HepG2 (cell line): ENCODE results near the gene PRXL2B. TPM values are rescaled to one million over a fixed set of nuclear protein-coding genes. Genes with fewer than 3 reads are reported as not detected.

Experiments used
- CTCF ChIP-seq: sonication (generic); formaldehyde crosslinking; IDR thresholded peaks from 2 replicates; pipeline ENCODE4 v1.5.0; 2020; ENCODE audit warnings: mild to moderate bottlenecking, missing genetic modification reagents, moderate library complexity
- E2F5 ChIP-seq: sonication (generic); formaldehyde crosslinking; conservative IDR thresholded peaks from 2 replicates; pipeline ENCODE4 v1.4.0; 2020; ENCODE audit warnings: missing genetic modification reagents
- EP300 ChIP-seq, 3 experiments: sonication (generic) in 1 of 3; formaldehyde crosslinking in 1 of 3; IDR thresholded peaks; 2 replicates each; pipeline versions ENCODE4 v1.5.1 to v1.6.1; 2011 to 2020; ENCODE audit warnings: low read depth in 2 of 3, low read length in 2 of 3, borderline replicate concordance in 1 of 3, improper control_type of control experiment in 1 of 3, mild to moderate bottlenecking in 1 of 3, missing genetic modification reagents in 1 of 3, moderate library complexity in 1 of 3
- FOSL2 ChIP-seq: sonication (generic); formaldehyde crosslinking; IDR thresholded peaks from 2 replicates; pipeline ENCODE4 v1.4.0; 2020; ENCODE audit warnings: missing genetic modification reagents
- FOXM1 ChIP-seq: sonication (generic); formaldehyde crosslinking; IDR thresholded peaks from 2 replicates; pipeline ENCODE4 v1.5.0; 2020; ENCODE audit warnings: missing genetic modification reagents
- GFI1 ChIP-seq: sonication (generic); formaldehyde crosslinking; IDR thresholded peaks from 2 replicates; pipeline ENCODE4 v1.5.0; 2020; ENCODE audit warnings: missing genetic modification reagents, mild to moderate bottlenecking, borderline replicate concordance
- HNRNPK ChIP-seq: fragments of 200-400 bp; formaldehyde crosslinking; IDR thresholded peaks from 2 replicates; pipeline ENCODE4 v1.6.1; 2018; ENCODE audit warnings: low read length, low read depth, moderate library complexity, mild to moderate bottlenecking; ENCODE audit not compliant: poor library complexity, severe bottlenecking
- HNRNPUL1 ChIP-seq: fragments of 200-400 bp; formaldehyde crosslinking; IDR thresholded peaks from 2 replicates; pipeline ENCODE4 v1.6.1; 2017; ENCODE audit warnings: low read depth, mild to moderate bottlenecking, low read length, moderate library complexity
- HOXA7 ChIP-seq: sonication (generic); formaldehyde crosslinking; IDR thresholded peaks from 2 replicates; pipeline ENCODE4 v1.8.1; 2022; ENCODE audit warnings: mild to moderate bottlenecking, missing genetic modification reagents, moderate library complexity
- KDM4B ChIP-seq: sonication (generic); formaldehyde crosslinking; IDR thresholded peaks from 2 replicates; pipeline ENCODE4 v1.4.0; 2020; ENCODE audit warnings: missing genetic modification reagents
- MED13 ChIP-seq: sonication (generic); formaldehyde crosslinking; IDR thresholded peaks from 2 replicates; pipeline ENCODE4 v1.5.0; 2020; ENCODE audit warnings: missing genetic modification reagents
- MNT ChIP-seq: fragments of 450-650 bp; IDR thresholded peaks from 2 replicates; pipeline ENCODE4 v1.6.1; 2016
- NR2F1 ChIP-seq, 2 experiments: fragments of 450-650 bp in 1 of 2; formaldehyde crosslinking in 1 of 2; IDR thresholded peaks; 2 replicates each; pipeline versions ENCODE4 v1.5.0 to v1.6.1; 2016 to 2020; ENCODE audit warnings: mild to moderate bottlenecking in 1 of 2, missing compliant biosample characterization in 1 of 2, missing genetic modification reagents in 1 of 2, moderate library complexity in 1 of 2
- POGZ ChIP-seq: sonication (generic); formaldehyde crosslinking; IDR thresholded peaks from 2 replicates; pipeline ENCODE4 v1.4.0; 2020; ENCODE audit warnings: mild to moderate bottlenecking, missing genetic modification reagents
- REXO4 ChIP-seq: sonication (generic); formaldehyde crosslinking; IDR thresholded peaks from 2 replicates; pipeline ENCODE4 v1.8.0; 2022; ENCODE audit warnings: missing genetic modification reagents, mild to moderate bottlenecking, borderline replicate concordance
- SMYD3 ChIP-seq: sonication (generic); formaldehyde crosslinking; IDR thresholded peaks from 2 replicates; pipeline ENCODE4 v1.8.1; 2023; ENCODE audit warnings: mild to moderate bottlenecking, missing genetic modification reagents
- TFDP2 ChIP-seq: sonication (generic); formaldehyde crosslinking; IDR thresholded peaks from 2 replicates; pipeline ENCODE4 v1.4.0; 2020; ENCODE audit warnings: missing genetic modification reagents
- TRIM24 ChIP-seq: sonication (generic); formaldehyde crosslinking; IDR thresholded peaks from 2 replicates; pipeline ENCODE4 v1.8.0; 2022; ENCODE audit warnings: mild to moderate bottlenecking, missing genetic modification reagents
- ZBTB26 ChIP-seq: IDR thresholded peaks from 2 replicates; pipeline ENCODE4 v1.6.1; 2016; ENCODE audit warnings: missing compliant biosample characterization, missing genetic modification reagents, borderline replicate concordance
- ZNF354B ChIP-seq: sonication (generic); formaldehyde crosslinking; IDR thresholded peaks from 2 replicates; pipeline ENCODE4 v1.8.0; 2022; ENCODE audit warnings: mild to moderate bottlenecking, missing genetic modification reagents
- ZNF512 ChIP-seq: sonication (generic); formaldehyde crosslinking; IDR thresholded peaks from 2 replicates; pipeline ENCODE4 v1.4.0; 2020; ENCODE audit warnings: mild to moderate bottlenecking, missing genetic modification reagents
- ZNF577 ChIP-seq: sonication (generic); formaldehyde crosslinking; IDR thresholded peaks from 2 replicates; pipeline ENCODE4 v1.4.0; 2020; ENCODE audit warnings: mild to moderate bottlenecking, low read depth, missing genetic modification reagents, borderline replicate concordance
- polyA plus RNA-seq, 8 experiments: library from polyadenylated mRNA; depleted of rRNA in 3 of 8; stranded (reverse) in 7 of 8; unstranded in 1 of 8; fragments of >200 nt; fragmentation: Illumina TruSeq in 4 of 8; extraction: Trizol in 4 of 8; gene quantifications; 2 replicates each; pipeline versions ENCODE4 v1.2.1 to v1.2.3, GENCODE V29; 2011 to 2016; ENCODE audit warnings: low read depth in 4 of 8, missing spikeins in 1 of 8, mixed read lengths in 1 of 8; ENCODE audit not compliant: insufficient read depth in 1 of 8
- total RNA-seq, 5 experiments: library from RNA; depleted of rRNA; stranded (reverse); fragments of >200 nt; fragmentation: Illumina TruSeq; extraction: Trizol; gene quantifications; 2 replicates each; pipeline ENCODE4 v1.2.3, GENCODE V29; 2016; ENCODE audit warnings: low read depth in 1 of 5

The PRXL2B gene
- total and polyA plus RNA-seq, 2 of the 13 experiments (the other 11 are each of a cell fraction or from before 2014, with no cell fraction given) = 16.8 to 22.1 TPM

GRCh38 chr1:2548068-2548589, 38.4 kb upstream of the PRXL2B start (continued):
- TF ChIP-seq E2F5 (CRISPR knock-in tag) (no peak), ZNF512 (CRISPR knock-in tag) (no peak), FOSL2 (CRISPR knock-in tag) (peak; percentile 47; the same call in 1 of the 2 replicates), CTCF (CRISPR knock-in tag) (peak; percentile 98), REXO4 (CRISPR knock-in tag) (no peak), MED13 (no peak), KDM4B (CRISPR knock-in tag) (no peak), MNT (no peak), ZBTB26 (no peak), NR2F1 (CRISPR knock-in tag; IDR thresholded peaks at IDR 0.05) (no peak), ZNF577 (no peak), SMYD3 (CRISPR knock-in tag) (no peak), HOXA7 (CRISPR knock-in tag) (no peak), HNRNPK (no peak), POGZ (no peak), EP300 (IDR thresholded peaks at IDR 0.05; ENCODE audit: low read depth in 2 of 2, low read length in 2 of 2) (no peak), EP300 (CRISPR knock-in tag; IDR thresholded peaks at IDR 0.05; ENCODE audit: borderline replicate concordance) (no peak), ZNF354B (CRISPR knock-in tag) (no peak), TFDP2 (CRISPR knock-in tag) (no peak), TRIM24 (no peak), GFI1 (CRISPR knock-in tag) (no peak), HNRNPUL1 (no peak), FOXM1 (CRISPR knock-in tag) (no peak)
